ENCODE data around the gene IZUMO4. TPM values are rescaled to one million over a fixed set of nuclear protein-coding genes. Genes with fewer than 3 reads are reported as not detected.

IZUMO4 gene
- total RNA-seq, 4 donors from 2014 or later, result 1.5 to 86.1 (median 5.7) TPM

- no peak overlapping the region for H3K4me3 ChIP-seq
- peaks cover 0 to 11% of the 10 kb centered on the region in 2 donors for H3K4me1 ChIP-seq
- TF ChIP-seq POLR2A (IDR thresholded peaks at IDR 0.05), result no peak
- TF ChIP-seq, protein P1, sequence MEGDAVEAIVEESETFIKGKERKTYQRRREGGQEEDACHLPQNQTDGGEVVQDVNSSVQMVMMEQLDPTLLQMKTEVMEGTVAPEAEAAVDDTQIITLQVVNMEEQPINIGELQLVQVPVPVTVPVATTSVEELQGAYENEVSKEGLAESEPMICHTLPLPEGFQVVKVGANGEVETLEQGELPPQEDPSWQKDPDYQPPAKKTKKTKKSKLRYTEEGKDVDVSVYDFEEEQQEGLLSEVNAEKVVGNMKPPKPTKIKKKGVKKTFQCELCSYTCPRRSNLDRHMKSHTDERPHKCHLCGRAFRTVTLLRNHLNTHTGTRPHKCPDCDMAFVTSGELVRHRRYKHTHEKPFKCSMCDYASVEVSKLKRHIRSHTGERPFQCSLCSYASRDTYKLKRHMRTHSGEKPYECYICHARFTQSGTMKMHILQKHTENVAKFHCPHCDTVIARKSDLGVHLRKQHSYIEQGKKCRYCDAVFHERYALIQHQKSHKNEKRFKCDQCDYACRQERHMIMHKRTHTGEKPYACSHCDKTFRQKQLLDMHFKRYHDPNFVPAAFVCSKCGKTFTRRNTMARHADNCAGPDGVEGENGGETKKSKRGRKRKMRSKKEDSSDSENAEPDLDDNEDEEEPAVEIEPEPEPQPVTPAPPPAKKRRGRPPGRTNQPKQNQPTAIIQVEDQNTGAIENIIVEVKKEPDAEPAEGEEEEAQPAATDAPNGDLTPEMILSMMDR (IDR thresholded peaks at IDR 0.05), result no peak
- no peak overlapping the region for H3K27ac ChIP-seq
- intact Hi-C loops (cut with DNase I; ENCODE audit: low total_unique reads), result no loop called here
- H3K36me3 ChIP-seq, result no peaks in the 10 kb centered on the region
- no peaks in the 10 kb centered on the region for H3K27me3 ChIP-seq
- H3K9me3 ChIP-seq, result no peaks in the 10 kb centered on the region
- DNase-seq, result no peak
Measured at GRCh38 chr19:2148482-2149135, 51.9 kb downstream of the IZUMO4 start.

Other genes with a start within 250 kb of the IZUMO4 start
- gene REXO1, start 248.4 kb upstream of the IZUMO4 start, total RNA-seq, result 10 to 100 TPM in 2 of 4 donors, 1 to 10 TPM in 2; 1.5 to 67.4 (median 25.1) TPM
- gene KLF16, start 233.3 kb upstream of the IZUMO4 start, total RNA-seq, result 10 to 100 TPM in 1 of 4 donors, 1 to 10 TPM in 1, under 1 TPM in 1, not detected in 1; 0.26 to 17.7 (median 3.9) TPM
- gene ABHD17A, start 211.4 kb upstream of the IZUMO4 start, total RNA-seq, result 100 to 1,000 TPM in 1 of 4 donors, 10 to 100 TPM in 3; 33.8 to 142 (median 63.7) TPM
- gene ADAT3, start 191.5 kb upstream of the IZUMO4 start, total RNA-seq, result 1 to 10 TPM; 1.0 to 5.5 (median 2.8) TPM
- 10 to 100 TPM in 3 of 4 donors, 1 to 10 TPM in 1; 9.5 to 68.9 (median 28.0) TPM for gene SCAMP4, start 191.5 kb upstream of the IZUMO4 start, total RNA-seq
- gene CSNK1G2, start 155.7 kb upstream of the IZUMO4 start, total RNA-seq, result 10 to 100 TPM in 3 of 4 donors, 1 to 10 TPM in 1; 8.2 to 59.4 (median 46.7) TPM
- gene BTBD2, start 81.2 kb upstream of the IZUMO4 start, total RNA-seq, result 100 to 1,000 TPM in 1 of 4 donors, 10 to 100 TPM in 3; 48.2 to 105 (median 61.8) TPM
- 100 to 1,000 TPM in 2 of 4 donors, 10 to 100 TPM in 2; 34.6 to 155 (median 81.7) TPM for gene MKNK2, start 45.7 kb upstream of the IZUMO4 start, total RNA-seq
- gene MOB3A, start 589 bp upstream of the IZUMO4 start, total RNA-seq, result 10 to 100 TPM; 10.2 to 81.4 (median 20.7) TPM
- 10 to 100 TPM; 33.8 to 97.5 (median 49.8) TPM for gene AP3D1, start 54.7 kb downstream of the IZUMO4 start, total RNA-seq
- 10 to 100 TPM in 2 of 4 donors, 1 to 10 TPM in 2; 3.2 to 45.3 (median 10.0) TPM for gene DOT1L, start 67.0 kb downstream of the IZUMO4 start, total RNA-seq
- gene PLEKHJ1, start 139.4 kb downstream of the IZUMO4 start, total RNA-seq, result 10 to 100 TPM in 3 of 4 donors, 1 to 10 TPM in 1; 5.9 to 56.7 (median 30.1) TPM
- gene SF3A2, start 139.9 kb downstream of the IZUMO4 start, total RNA-seq, result 100 to 1,000 TPM in 1 of 4 donors, 10 to 100 TPM in 3; 33.2 to 107 (median 50.6) TPM
- gene AMH, start 152.4 kb downstream of the IZUMO4 start, total RNA-seq, result 1 to 10 TPM in 1 of 4 donors, under 1 TPM in 1, not detected in 2; 0.35 to 3.5 TPM
- not detected for gene JSRP1, start 159.5 kb downstream of the IZUMO4 start, total RNA-seq
- under 1 TPM in 2 of 4 donors, not detected in 2; 0.26 to 0.40 TPM for gene PEAK3, start 185.3 kb downstream of the IZUMO4 start, total RNA-seq
- not detected for gene LINGO3, start 211.2 kb downstream of the IZUMO4 start, total RNA-seq
- 100 to 1,000 TPM in 3 of 4 donors, 10 to 100 TPM in 1; 51.8 to 186 (median 142) TPM for gene LSM7, start 231.7 kb downstream of the IZUMO4 start, total RNA-seq
- gene SPPL2B, start 231.8 kb downstream of the IZUMO4 start, total RNA-seq, result 10 to 100 TPM; 14.3 to 58.5 (median 31.5) TPM